Measurements from ENCODE around the gene ARID1B. TPM values are rescaled to one million over a fixed set of nuclear protein-coding genes. Genes with fewer than 3 reads are reported as not detected.

ARID1B gene
- total RNA-seq, 2 donors from 2014 or later = 74.0 to 110 TPM

- peak; percentile 52 for DNase-seq
- peaks cover 27% of the 10 kb centered on the region for H3K27me3 Mint-ChIP-seq (ENCODE audit: insufficient read depth)
- H3K4me1 ChIP-seq (ENCODE audit: control insufficient read depth, insufficient read depth, low read length) = no peaks in the 10 kb centered on the region
- peaks cover 14% of the 10 kb centered on the region for H3K4me1 Mint-ChIP-seq
- no peak overlapping the region for H3K27ac Mint-ChIP-seq
- H3K27me3 ChIP-seq (ENCODE audit: control insufficient read depth, insufficient read depth, low read length, poor library complexity, severe bottlenecking) = peaks cover 26% of the 10 kb centered on the region
- H3K4me3 Mint-ChIP-seq = no peak overlapping the region
- H3K36me3 Mint-ChIP-seq (ENCODE audit: low read depth) = no peaks in the 10 kb centered on the region
- TF ChIP-seq CTCF (conservative IDR thresholded peaks at IDR 0.05) = no peak
- WGBS, 2 experiments (ENCODE audit: insufficient coverage in 1 of 2, insufficient read length in 1 of 2) = 70 to 82% methylated on average over 4 to 7 of the region's 8 CpGs
- no peaks in the 10 kb centered on the region for H3K36me3 ChIP-seq (ENCODE audit: control insufficient read depth, insufficient read depth, low read length)
- H3K9me3 Mint-ChIP-seq = no peaks in the 10 kb centered on the region
- no peak overlapping the region for H3K4me3 ChIP-seq (ENCODE audit: low read length)
- no peak overlapping the region for H3K27ac ChIP-seq (ENCODE audit: low read depth, low read length)
- H3K9me3 ChIP-seq (ENCODE audit: control insufficient read depth, low read length) = no peaks in the 10 kb centered on the region
- no peak overlapping the region for H3K9ac ChIP-seq (ENCODE audit: extremely low read depth, low read length, poor library complexity, severe bottlenecking)
These were observed 452.5 kb downstream of the ARID1B start for GRCh38 chr6:157229713-157230112.

- Mint-ChIP-seq H3K4me1 (peaks cover 18% of the 10 kb centered on the region), H3K27me3 (ENCODE audit: insufficient read depth) (peaks cover 39% of the 10 kb centered on the region), H3K27ac (no peak overlapping the region), H3K36me3 (ENCODE audit: low read depth) (no peaks in the 10 kb centered on the region), H3K9me3 (no peaks in the 10 kb centered on the region), H3K4me3 (no peak overlapping the region)
- peak; percentile 38 for DNase-seq
- Histone ChIP-seq H3K36me3 (ENCODE audit: control insufficient read depth, insufficient read depth, low read length) (no peaks in the 10 kb centered on the region), H3K4me1 (ENCODE audit: control insufficient read depth, insufficient read depth, low read length) (no peaks in the 10 kb centered on the region), H3K27ac (ENCODE audit: low read depth, low read length) (no peak overlapping the region), H3K9me3 (ENCODE audit: control insufficient read depth, low read length) (no peaks in the 10 kb centered on the region), H3K4me3 (ENCODE audit: low read length) (no peak overlapping the region), H3K9ac (ENCODE audit: extremely low read depth, low read length, poor library complexity, severe bottlenecking) (no peak overlapping the region), H3K27me3 (ENCODE audit: control insufficient read depth, insufficient read depth, low read length, poor library complexity, severe bottlenecking) (peaks cover 38% of the 10 kb centered on the region)
- 87 to 98% methylated on average over 8 to 9 of the region's 9 CpGs for WGBS, 2 experiments (ENCODE audit: insufficient coverage in 1 of 2, insufficient read length in 1 of 2)
- no peak for TF ChIP-seq CTCF (conservative IDR thresholded peaks at IDR 0.05)
These were observed 453.7 kb downstream of the ARID1B start for GRCh38 chr6:157230910-157231309.

GRCh38 chr6:157232161-157232895 lies 455.1 kb downstream of the ARID1B start:
- Histone ChIP-seq H3K27me3 (ENCODE audit: control insufficient read depth, insufficient read depth, low read length, poor library complexity, severe bottlenecking) (peaks cover 52% of the 10 kb centered on the region), H3K4me3 (ENCODE audit: low read length) (no peak overlapping the region), H3K9me3 (ENCODE audit: control insufficient read depth, low read length) (no peaks in the 10 kb centered on the region), H3K4me1 (ENCODE audit: control insufficient read depth, insufficient read depth, low read length) (no peaks in the 10 kb centered on the region), H3K27ac (ENCODE audit: low read depth, low read length) (no peak overlapping the region), H3K9ac (ENCODE audit: extremely low read depth, low read length, poor library complexity, severe bottlenecking) (no peak overlapping the region), H3K36me3 (ENCODE audit: control insufficient read depth, insufficient read depth, low read length) (no peaks in the 10 kb centered on the region)
- Mint-ChIP-seq H3K4me3 (no peak overlapping the region), H3K27me3 (ENCODE audit: insufficient read depth) (peaks cover 47% of the 10 kb centered on the region), H3K4me1 (peaks cover 23% of the 10 kb centered on the region), H3K9me3 (no peaks in the 10 kb centered on the region), H3K27ac (no peak overlapping the region), H3K36me3 (ENCODE audit: low read depth) (no peaks in the 10 kb centered on the region)
- TF ChIP-seq CTCF (conservative IDR thresholded peaks at IDR 0.05) = no peak
- 93 to 96% methylated on average over 12 to 17 of the region's 17 CpGs for WGBS, 2 experiments (ENCODE audit: insufficient coverage in 1 of 2, insufficient read length in 1 of 2)
- peak; percentile 15 for DNase-seq

Measured in endodermal cell (in vitro differentiated cells).